ENCODE results near the gene TNFSF18. TPM values are rescaled to one million over a fixed set of nuclear protein-coding genes. Genes with fewer than 3 reads are reported as not detected.

Gene TNFSF18
- total RNA-seq, 2 donors from 2014 or later: 1.1 TPM; not detected in 1

- no peak overlapping the region for H3K27ac ChIP-seq
These were observed 7.9 kb downstream of the TNFSF18 start for GRCh38 chr1:173042806-173043205.

GRCh38 chr1:173039626-173040025 is 11.1 kb downstream of the TNFSF18 start:
- Histone ChIP-seq H3K9me3 (no peaks in the 10 kb centered on the region), H3K4me1 (ENCODE audit: control insufficient read depth in 1 of 2, low read depth in 2 of 2) (no peaks in the 10 kb centered on the region), H3K27ac (no peak overlapping the region), H3K4me3 (no peak overlapping the region), H3K27me3 (replicated peaks; ENCODE audit: insufficient read depth) (no peaks in the 10 kb centered on the region), H3K36me3 (no peaks in the 10 kb centered on the region)
- DNase-seq (ENCODE audit: low spot score): no peak
- no peak for TF ChIP-seq CTCF (IDR thresholded peaks at IDR 0.05)
- ATAC-seq (ENCODE audit: insufficient number of reproducible peaks, low FRiP score, low read depth): no peak

More at GRCh38 chr1:173042806-173043205, 7.9 kb downstream of the TNFSF18 start:
- no peaks in the 10 kb centered on the region for H3K36me3 ChIP-seq
- H3K4me3 ChIP-seq: no peak overlapping the region
- H3K27me3 ChIP-seq (replicated peaks; ENCODE audit: insufficient read depth): no peaks in the 10 kb centered on the region
- DNase-seq (ENCODE audit: low spot score) (no peak), ATAC-seq (ENCODE audit: insufficient number of reproducible peaks, low FRiP score, low read depth) (no peak)
- H3K9me3 ChIP-seq: no peaks in the 10 kb centered on the region
- H3K4me1 ChIP-seq (ENCODE audit: control insufficient read depth in 1 of 2, low read depth in 2 of 2): no peaks in the 10 kb centered on the region
- no peak for TF ChIP-seq CTCF (IDR thresholded peaks at IDR 0.05)

GRCh38 chr1:173038875-173039554 is 11.7 kb downstream of the TNFSF18 start:
- no peak overlapping the region for H3K27ac ChIP-seq
- no peaks in the 10 kb centered on the region for H3K36me3 ChIP-seq
- DNase-seq (ENCODE audit: low spot score): no peak
- H3K4me1 ChIP-seq (ENCODE audit: control insufficient read depth in 1 of 2, low read depth in 2 of 2): no peaks in the 10 kb centered on the region
- H3K4me3 ChIP-seq: no peak overlapping the region
- no peak for ATAC-seq (ENCODE audit: insufficient number of reproducible peaks, low FRiP score, low read depth)
- H3K27me3 ChIP-seq (replicated peaks; ENCODE audit: insufficient read depth): no peaks in the 10 kb centered on the region
- H3K9me3 ChIP-seq: no peaks in the 10 kb centered on the region
- no peak for TF ChIP-seq CTCF (IDR thresholded peaks at IDR 0.05)

- ATAC-seq (ENCODE audit: insufficient number of reproducible peaks, low FRiP score, low read depth): no peak
- H3K36me3 ChIP-seq: no peaks in the 10 kb centered on the region
These were observed 26.2 kb downstream of the TNFSF18 start for GRCh38 chr1:173024543-173024942.

GRCh38 chr1:173023343-173023742 is 27.4 kb downstream of the TNFSF18 start:
- no peaks in the 10 kb centered on the region for H3K27me3 ChIP-seq (replicated peaks; ENCODE audit: insufficient read depth)
- H3K36me3 ChIP-seq: no peaks in the 10 kb centered on the region
- H3K9me3 ChIP-seq: no peaks in the 10 kb centered on the region
- no peak for ATAC-seq (ENCODE audit: insufficient number of reproducible peaks, low FRiP score, low read depth)
- H3K27ac ChIP-seq: no peak overlapping the region
- no peak overlapping the region for H3K4me3 ChIP-seq
- no peak for DNase-seq (ENCODE audit: low spot score)
- H3K4me1 ChIP-seq (ENCODE audit: control insufficient read depth in 1 of 2, low read depth in 2 of 2): no peaks in the 10 kb centered on the region
- no peak for TF ChIP-seq CTCF (IDR thresholded peaks at IDR 0.05)

More at GRCh38 chr1:173024543-173024942, 26.2 kb downstream of the TNFSF18 start:
- TF ChIP-seq CTCF (IDR thresholded peaks at IDR 0.05): no peak
- Histone ChIP-seq H3K27ac (no peak overlapping the region), H3K9me3 (no peaks in the 10 kb centered on the region), H3K27me3 (replicated peaks; ENCODE audit: insufficient read depth) (no peaks in the 10 kb centered on the region), H3K4me1 (ENCODE audit: control insufficient read depth in 1 of 2, low read depth in 2 of 2) (no peaks in the 10 kb centered on the region), H3K4me3 (no peak overlapping the region)
- no peak for DNase-seq (ENCODE audit: low spot score)
